NCI-H1105 treated with DMSO at 0.1 percent for 48 hours (cell line): ENCODE measurements around the gene ATP1B2.
"Not testable (repeated sequence)": the region's sequence is repeated elsewhere in the genome, so short reads cannot be mapped to it uniquely, and the experiment has no call there.

ENCODE experiments used
- DNase-seq: peaks from one replicate; lab custom pipeline; 2025; lab: John Stamatoyannopoulos, UW

ATP1B2 gene

GRCh38 chr17:7634384-7634783 is 16.3 kb upstream of the ATP1B2 start:
- peak; percentile 30 for DNase-seq

DNA sequence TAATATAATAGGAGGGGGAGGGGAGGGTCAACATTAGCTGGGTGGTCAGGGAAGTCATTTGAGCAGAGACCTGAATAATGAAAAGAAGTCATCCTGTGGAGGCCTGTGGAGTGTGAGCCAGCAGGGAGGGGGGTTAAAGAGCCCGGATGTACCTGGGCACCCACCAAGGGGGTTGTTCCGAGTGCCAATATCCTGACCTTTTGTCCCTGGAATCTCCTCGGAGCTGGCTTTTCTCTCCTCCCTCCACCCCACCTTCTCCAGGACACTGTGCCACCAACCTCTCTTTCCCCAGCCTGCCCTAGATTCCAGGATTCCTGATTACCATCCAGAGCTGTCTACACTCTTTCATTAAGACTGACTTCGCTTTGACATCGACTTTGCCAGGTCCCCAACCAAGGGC is 14.6 kb upstream of the ATP1B2 start:
- DNase-seq, result no peak

DNA sequence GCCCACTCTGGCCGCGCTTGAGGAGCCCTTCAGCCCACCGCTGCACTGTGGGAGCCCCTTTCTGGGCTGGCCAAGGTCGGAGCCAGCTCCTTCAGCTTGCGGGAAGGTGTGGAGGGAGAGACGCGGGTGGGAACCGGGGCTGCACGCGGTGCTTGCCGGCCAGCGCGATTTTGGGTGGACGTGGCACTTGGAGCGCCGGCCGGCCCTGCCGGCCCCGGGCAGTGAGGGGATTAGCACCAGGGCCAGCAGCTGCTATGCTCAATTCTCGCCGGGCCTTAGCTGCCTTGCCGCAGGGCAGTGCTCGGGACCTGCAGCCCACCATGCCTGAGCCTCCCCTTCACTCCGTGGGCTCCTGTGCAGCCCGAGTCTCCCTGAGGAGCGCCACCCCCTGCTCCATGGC is 9.9 kb upstream of the ATP1B2 start:
- no peak for DNase-seq

DNA sequence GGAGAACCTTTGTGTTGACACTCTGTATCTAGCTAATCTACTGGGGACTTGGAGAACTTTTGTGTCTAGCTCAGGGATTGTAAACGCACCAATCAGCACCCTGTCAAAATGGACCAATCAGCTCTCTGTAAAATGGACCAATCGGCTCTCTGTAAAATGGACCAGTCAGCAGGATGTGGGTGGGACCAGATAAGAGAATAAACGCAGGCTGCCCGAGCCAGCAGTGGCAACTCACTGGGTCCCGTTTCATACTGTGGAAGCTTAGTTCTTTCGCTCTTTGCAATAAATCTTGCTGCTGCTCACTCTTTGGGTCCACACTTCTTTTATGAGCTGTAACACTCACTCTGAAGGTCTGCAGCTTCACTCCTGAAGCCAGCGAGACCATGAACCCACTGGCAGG is 9.1 kb upstream of the ATP1B2 start:
- DNase-seq, result not testable (repeated sequence)

DNA sequence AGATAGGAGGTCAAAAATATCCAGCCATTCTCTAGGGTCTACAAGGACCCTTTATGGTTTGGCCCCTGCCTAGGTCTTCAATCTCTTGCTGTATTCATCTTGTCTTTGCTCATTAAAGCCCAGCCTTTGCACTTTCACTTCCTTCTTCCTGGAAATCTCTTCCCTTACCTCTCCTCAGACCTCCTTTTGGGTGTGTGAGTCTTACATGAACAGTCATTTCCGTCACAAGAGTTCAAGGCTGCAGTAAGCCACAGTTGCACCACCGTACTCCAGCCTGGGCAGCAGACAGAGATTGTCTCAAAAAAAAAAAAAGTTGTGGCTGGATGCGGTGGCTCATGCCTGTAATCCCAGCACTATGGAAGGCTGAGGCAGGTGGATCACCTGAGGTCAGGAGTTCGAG is 6.0 kb upstream of the ATP1B2 start:
- DNase-seq, result no peak

DNA sequence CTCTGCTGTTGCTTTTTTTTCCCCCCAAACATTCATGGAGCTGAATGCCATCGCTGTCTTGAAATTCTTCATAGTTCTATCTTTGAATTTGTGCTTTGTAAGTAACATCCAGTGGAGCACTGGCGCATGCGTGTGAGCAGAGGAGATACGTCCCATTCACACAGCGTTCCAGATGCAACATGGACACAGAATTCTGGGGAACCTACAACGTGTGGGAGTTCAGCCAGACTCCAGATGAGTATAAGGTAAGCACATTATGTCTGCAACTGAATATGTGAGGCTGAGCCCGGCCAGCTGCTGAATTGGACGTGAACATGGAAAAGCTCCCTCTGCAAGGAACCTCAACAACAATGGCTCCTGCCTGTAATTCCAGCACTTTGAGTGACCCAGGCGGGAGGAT is 4.3 kb upstream of the ATP1B2 start:
- DNase-seq, result no peak

GRCh38 chr17:7647018-7647417 is 3.7 kb upstream of the ATP1B2 start:
- DNase-seq, result no peak

GRCh38 chr17:7651097-7651664 is 455 bp downstream of the ATP1B2 start:
- DNase-seq, result no peak

- peak; percentile 26 for DNase-seq
Measured at GRCh38 chr17:7651665-7652387, 1.1 kb downstream of the ATP1B2 start.

GRCh38 chr17:7652388-7653356 is 1.9 kb downstream of the ATP1B2 start:
- DNase-seq, result no peak

- DNase-seq, result no peak
Measured at GRCh38 chr17:7654832-7655540, 4.3 kb downstream of the ATP1B2 start.

DNA sequence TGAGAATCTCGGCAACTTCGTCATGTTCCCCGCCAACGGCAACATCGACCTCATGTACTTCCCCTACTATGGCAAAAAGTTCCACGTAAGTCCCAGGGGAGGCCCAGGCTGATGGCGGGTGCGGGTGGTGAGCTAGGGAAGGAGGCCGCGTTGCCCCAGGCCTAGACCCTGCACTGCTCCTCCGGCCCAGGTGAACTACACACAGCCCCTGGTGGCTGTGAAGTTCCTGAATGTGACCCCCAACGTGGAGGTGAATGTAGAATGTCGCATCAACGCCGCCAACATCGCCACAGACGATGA is 4.8 kb downstream of the ATP1B2 start:
- no peak for DNase-seq

DNA sequence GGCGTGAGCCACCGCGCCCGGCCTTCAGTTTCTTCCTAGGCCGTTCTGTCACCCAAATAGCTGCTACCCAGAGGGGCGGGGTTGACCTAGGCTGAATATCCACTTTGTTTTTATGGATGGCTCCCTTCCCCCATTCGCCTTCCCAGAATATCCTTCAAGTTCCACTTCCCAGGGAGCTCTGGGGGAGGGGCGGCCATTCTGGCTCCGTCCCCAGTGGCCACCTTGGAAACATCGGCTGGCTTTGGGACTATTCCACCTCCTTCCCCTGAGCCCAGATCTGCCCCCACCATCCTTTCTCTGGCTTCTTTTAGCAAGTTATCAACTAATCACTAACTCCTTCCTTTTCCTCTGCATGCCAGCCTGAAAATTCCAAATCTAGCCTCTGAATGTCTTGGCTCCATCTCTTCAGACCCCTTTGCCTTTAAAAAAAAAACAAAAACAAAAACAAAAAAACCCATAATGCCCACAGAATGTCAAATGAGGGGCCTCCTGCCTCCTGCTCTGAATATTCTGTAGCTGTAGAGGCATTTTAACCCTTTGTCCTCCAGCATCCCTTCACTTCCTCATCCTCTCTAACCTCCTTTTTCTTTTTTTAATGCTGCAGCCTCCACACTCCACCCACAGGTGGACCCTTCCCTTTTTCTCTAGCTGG is 6.4 kb downstream of the ATP1B2 start:
- DNase-seq, result no peak

GRCh38 chr17:7667656-7668406 is 17.1 kb downstream of the ATP1B2 start:
- no peak for DNase-seq

- no peak for DNase-seq
Measured at GRCh38 chr17:7668482-7668881, 17.8 kb downstream of the ATP1B2 start.

GRCh38 chr17:7673239-7673638 is 22.5 kb downstream of the ATP1B2 start:
- DNase-seq, result no peak

- no peak for DNase-seq
Measured at GRCh38 chr17:7674934-7675333, 24.2 kb downstream of the ATP1B2 start.

DNA sequence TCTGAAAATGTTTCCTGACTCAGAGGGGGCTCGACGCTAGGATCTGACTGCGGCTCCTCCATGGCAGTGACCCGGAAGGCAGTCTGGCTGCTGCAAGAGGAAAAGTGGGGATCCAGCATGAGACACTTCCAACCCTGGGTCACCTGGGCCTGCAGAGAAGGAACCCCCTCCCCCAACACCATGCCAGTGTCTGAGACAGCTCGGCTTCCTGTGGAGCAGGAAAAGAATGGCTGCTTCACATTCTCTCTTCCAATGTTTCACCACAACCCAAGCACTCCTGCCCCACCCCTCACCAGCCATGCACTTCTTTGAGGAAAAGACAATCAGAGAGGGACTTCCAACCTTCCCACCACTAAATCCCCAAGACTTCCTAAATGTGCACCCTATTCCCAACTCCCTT is 25.8 kb downstream of the ATP1B2 start:
- DNase-seq, result no peak

- DNase-seq, result no peak
Measured at GRCh38 chr17:7677388-7678067, 26.8 kb downstream of the ATP1B2 start.

DNA sequence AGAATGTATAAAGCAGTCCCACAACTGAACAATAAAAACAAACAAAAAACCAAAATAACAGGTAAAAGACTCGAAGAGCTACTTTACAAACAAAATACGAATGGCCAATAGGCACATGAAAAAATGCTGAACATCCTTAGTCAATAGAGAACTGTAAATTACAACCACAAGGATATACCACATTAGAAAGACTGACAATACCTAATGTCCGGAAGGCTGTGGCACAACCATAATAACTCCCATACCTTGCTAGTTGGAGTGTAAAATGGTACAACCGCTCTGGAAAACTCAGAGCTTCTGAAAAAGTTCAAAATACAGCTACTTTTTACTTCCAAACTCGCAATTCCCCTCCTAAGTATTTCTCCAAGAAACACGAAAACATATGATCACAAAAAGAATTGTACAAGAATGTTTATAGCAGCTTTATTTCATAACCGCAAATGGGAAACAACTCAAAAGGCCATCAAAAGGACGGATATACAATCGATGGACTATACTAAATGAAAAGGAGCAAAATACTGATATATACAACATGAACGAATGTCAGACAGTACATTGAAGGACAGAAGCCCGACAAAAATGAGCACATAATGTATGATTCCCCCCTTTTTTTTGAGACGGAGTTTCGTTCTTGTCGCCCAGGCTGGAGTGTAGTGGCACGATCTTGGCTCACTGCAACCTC is 34.3 kb downstream of the ATP1B2 start:
- no peak for DNase-seq
